Measurements from ENCODE around the gene DCUN1D5. TPM values are rescaled to one million over a fixed set of nuclear protein-coding genes. Genes with fewer than 3 reads are reported as not detected.
A peak's percentile ranks its signal among the peaks of the same experiment; 100 is the strongest.

The DCUN1D5 gene
- total and polyA plus RNA-seq, 2 of the 13 experiments (the other 11 are each of a cell fraction or from before 2014, with no cell fraction given): 32.9 to 46.7 TPM

DNA sequence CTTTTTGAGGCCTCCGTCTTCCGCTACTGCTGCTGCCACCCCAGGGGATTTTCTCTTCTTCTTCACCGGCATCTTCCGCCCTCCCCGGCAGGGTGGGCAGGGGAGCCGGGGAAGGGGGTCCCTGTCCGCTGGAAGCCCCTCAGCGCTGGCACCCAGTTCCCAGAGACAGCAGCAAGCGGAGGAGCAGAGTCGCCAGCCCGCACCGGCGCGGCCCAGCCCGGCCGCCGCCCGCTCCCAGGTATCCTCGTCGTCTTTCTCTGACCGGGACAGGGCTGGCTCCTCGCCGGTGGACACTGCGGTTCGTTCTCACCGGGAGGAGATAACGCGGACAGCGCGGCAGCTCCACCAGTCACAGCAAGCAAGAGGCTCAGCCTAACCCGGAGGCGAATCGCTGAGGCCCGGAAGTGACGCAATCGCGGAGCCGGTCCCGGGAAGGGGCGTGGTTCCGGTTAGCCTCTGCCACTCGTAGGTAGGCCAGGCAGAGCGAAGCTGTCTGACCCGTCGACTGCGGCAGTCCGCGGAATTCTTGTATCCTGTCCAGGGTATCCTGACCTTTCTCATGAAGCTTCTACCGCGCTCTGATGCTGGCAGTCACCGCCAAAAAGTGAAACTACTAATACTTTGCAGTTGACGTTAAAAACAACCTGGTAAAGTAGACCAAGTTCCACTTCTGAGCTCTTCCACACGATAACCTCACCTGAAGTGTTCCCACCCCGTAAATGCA lies at the start of gene DCUN1D5 (continued):
- TF ChIP-seq, protein P1, sequence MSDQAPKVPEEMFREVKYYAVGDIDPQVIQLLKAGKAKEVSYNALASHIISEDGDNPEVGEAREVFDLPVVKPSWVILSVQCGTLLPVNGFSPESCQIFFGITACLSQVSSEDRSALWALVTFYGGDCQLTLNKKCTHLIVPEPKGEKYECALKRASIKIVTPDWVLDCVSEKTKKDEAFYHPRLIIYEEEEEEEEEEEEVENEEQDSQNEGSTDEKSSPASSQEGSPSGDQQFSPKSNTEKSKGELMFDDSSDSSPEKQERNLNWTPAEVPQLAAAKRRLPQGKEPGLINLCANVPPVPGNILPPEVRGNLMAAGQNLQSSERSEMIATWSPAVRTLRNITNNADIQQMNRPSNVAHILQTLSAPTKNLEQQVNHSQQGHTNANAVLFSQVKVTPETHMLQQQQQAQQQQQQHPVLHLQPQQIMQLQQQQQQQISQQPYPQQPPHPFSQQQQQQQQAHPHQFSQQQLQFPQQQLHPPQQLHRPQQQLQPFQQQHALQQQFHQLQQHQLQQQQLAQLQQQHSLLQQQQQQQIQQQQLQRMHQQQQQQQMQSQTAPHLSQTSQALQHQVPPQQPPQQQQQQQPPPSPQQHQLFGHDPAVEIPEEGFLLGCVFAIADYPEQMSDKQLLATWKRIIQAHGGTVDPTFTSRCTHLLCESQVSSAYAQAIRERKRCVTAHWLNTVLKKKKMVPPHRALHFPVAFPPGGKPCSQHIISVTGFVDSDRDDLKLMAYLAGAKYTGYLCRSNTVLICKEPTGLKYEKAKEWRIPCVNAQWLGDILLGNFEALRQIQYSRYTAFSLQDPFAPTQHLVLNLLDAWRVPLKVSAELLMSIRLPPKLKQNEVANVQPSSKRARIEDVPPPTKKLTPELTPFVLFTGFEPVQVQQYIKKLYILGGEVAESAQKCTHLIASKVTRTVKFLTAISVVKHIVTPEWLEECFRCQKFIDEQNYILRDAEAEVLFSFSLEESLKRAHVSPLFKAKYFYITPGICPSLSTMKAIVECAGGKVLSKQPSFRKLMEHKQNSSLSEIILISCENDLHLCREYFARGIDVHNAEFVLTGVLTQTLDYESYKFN (CRISPR knock-in tag; conservative IDR thresholded peaks at IDR 0.05): no peak; the same call in 1 of the 2 replicates
- peak; percentile 55; the same call in 1 of the 2 replicates for TF ChIP-seq ZNF761 (CRISPR knock-in tag; conservative IDR thresholded peaks at IDR 0.05)
- peak; percentile 86 for TF ChIP-seq SIN3A (IDR thresholded peaks at IDR 0.05; ENCODE audit: borderline replicate concordance, low read depth, low read length)
- peak; percentile 98 for TF ChIP-seq GABPB1 (CRISPR knock-in tag; IDR thresholded peaks at IDR 0.05)
- TF ChIP-seq ZNF788 (CRISPR knock-in tag; IDR thresholded peaks at IDR 0.05; ENCODE audit: borderline replicate concordance): peak; percentile 85; the same call in 1 of the 2 replicates
- peak; percentile 59 for TF ChIP-seq ZBTB38 (CRISPR knock-in tag; IDR thresholded peaks at IDR 0.05)
- TF ChIP-seq ZNF431 (CRISPR knock-in tag; IDR thresholded peaks at IDR 0.05; ENCODE audit: borderline replicate concordance, low read depth): peak; percentile 63
- TF ChIP-seq, protein P2, sequence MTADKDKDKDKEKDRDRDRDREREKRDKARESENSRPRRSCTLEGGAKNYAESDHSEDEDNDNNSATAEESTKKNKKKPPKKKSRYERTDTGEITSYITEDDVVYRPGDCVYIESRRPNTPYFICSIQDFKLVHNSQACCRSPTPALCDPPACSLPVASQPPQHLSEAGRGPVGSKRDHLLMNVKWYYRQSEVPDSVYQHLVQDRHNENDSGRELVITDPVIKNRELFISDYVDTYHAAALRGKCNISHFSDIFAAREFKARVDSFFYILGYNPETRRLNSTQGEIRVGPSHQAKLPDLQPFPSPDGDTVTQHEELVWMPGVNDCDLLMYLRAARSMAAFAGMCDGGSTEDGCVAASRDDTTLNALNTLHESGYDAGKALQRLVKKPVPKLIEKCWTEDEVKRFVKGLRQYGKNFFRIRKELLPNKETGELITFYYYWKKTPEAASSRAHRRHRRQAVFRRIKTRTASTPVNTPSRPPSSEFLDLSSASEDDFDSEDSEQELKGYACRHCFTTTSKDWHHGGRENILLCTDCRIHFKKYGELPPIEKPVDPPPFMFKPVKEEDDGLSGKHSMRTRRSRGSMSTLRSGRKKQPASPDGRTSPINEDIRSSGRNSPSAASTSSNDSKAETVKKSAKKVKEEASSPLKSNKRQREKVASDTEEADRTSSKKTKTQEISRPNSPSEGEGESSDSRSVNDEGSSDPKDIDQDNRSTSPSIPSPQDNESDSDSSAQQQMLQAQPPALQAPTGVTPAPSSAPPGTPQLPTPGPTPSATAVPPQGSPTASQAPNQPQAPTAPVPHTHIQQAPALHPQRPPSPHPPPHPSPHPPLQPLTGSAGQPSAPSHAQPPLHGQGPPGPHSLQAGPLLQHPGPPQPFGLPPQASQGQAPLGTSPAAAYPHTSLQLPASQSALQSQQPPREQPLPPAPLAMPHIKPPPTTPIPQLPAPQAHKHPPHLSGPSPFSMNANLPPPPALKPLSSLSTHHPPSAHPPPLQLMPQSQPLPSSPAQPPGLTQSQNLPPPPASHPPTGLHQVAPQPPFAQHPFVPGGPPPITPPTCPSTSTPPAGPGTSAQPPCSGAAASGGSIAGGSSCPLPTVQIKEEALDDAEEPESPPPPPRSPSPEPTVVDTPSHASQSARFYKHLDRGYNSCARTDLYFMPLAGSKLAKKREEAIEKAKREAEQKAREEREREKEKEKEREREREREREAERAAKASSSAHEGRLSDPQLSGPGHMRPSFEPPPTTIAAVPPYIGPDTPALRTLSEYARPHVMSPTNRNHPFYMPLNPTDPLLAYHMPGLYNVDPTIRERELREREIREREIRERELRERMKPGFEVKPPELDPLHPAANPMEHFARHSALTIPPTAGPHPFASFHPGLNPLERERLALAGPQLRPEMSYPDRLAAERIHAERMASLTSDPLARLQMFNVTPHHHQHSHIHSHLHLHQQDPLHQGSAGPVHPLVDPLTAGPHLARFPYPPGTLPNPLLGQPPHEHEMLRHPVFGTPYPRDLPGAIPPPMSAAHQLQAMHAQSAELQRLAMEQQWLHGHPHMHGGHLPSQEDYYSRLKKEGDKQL (CRISPR knock-in tag; IDR thresholded peaks at IDR 0.05; ENCODE audit: low read depth): 0 out of 2 replicates have a peak, but pooled peaks have one; percentile 46
- no peak for TF ChIP-seq ZNF749 (CRISPR knock-in tag; IDR thresholded peaks at IDR 0.05; ENCODE audit: borderline replicate concordance)
- TF ChIP-seq, protein P3, sequence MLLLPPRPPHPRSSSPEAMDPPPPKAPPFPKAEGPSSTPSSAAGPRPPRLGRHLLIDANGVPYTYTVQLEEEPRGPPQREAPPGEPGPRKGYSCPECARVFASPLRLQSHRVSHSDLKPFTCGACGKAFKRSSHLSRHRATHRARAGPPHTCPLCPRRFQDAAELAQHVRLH (CRISPR knock-in tag; IDR thresholded peaks at IDR 0.05; ENCODE audit: borderline replicate concordance, low read depth): peak; percentile 71; the same call in 1 of the 2 replicates
- peak; percentile 97 for TF ChIP-seq RBFOX2 (IDR thresholded peaks at IDR 0.05; ENCODE audit: low read depth, low read length)
- TF ChIP-seq ZNF263 (CRISPR knock-in tag; IDR thresholded peaks at IDR 0.05): peak; percentile 45; the same call in 1 of the 2 replicates
- no peak for TF ChIP-seq ZNF30 (CRISPR knock-in tag; IDR thresholded peaks at IDR 0.05)
- peak; percentile 79; the same call in 1 of the 2 replicates for TF ChIP-seq IRF2 (CRISPR knock-in tag; IDR thresholded peaks at IDR 0.05)
- TF ChIP-seq ZNF792 (CRISPR knock-in tag; IDR thresholded peaks at IDR 0.05): peak; percentile 61; the same call in 1 of the 2 replicates
- TF ChIP-seq KDM4B (CRISPR knock-in tag; IDR thresholded peaks at IDR 0.05): peak; percentile 55; the same call in 1 of the 2 replicates
- TF ChIP-seq, protein P4, sequence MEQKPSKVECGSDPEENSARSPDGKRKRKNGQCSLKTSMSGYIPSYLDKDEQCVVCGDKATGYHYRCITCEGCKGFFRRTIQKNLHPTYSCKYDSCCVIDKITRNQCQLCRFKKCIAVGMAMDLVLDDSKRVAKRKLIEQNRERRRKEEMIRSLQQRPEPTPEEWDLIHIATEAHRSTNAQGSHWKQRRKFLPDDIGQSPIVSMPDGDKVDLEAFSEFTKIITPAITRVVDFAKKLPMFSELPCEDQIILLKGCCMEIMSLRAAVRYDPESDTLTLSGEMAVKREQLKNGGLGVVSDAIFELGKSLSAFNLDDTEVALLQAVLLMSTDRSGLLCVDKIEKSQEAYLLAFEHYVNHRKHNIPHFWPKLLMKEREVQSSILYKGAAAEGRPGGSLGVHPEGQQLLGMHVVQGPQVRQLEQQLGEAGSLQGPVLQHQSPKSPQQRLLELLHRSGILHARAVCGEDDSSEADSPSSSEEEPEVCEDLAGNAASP (CRISPR knock-in tag; IDR thresholded peaks at IDR 0.05; ENCODE audit: borderline replicate concordance): peak; percentile 59
- TF ChIP-seq TMF1 (CRISPR knock-in tag; IDR thresholded peaks at IDR 0.05; ENCODE audit: low read depth): 0 out of 2 replicates have a peak, but pooled peaks have one; percentile 32
